ENCODE results near the gene PLAC1. TPM values are rescaled to one million over a fixed set of nuclear protein-coding genes. Genes with fewer than 3 reads are reported as not detected.
A peak's percentile ranks its signal among the peaks of the same experiment; 100 is the strongest.

The PLAC1 gene
- total RNA-seq, 1 donor = 0.27 TPM

GRCh38 chrX:134545510-134545909, 112.8 kb downstream of the PLAC1 start:
- DNase-seq (ENCODE audit: low read depth in 2 of 3, low spot score in 2 of 3) = no peak

- DNase-seq (ENCODE audit: low read depth in 2 of 3, low spot score in 2 of 3) = no peak
Observed at GRCh38 chrX:134544513-134545151, 113.6 kb downstream of the PLAC1 start.

GRCh38 chrX:134544135-134544512, 114.1 kb downstream of the PLAC1 start:
- no peak for DNase-seq (ENCODE audit: low read depth in 2 of 3, low spot score in 2 of 3)

DNA sequence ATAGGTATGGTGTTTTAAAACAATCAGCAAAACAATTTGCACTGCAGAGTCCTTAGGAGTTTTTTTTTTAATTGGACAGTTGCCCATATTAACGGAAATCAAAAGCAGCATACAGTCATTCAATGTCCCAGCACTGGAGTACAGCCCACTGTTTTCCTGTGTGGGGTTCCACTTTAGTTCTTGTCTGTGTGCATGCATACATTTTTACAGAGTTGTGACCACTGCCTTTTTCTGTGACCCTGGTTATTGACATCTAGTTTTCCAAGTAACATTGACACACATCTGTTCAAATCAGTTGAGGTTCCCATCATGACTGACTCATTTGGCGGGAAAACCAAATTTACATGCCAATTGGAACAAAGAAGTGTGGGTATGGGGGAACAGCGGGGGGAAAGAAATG, 115.0 kb downstream of the PLAC1 start:
- DNase-seq (ENCODE audit: low read depth in 2 of 3, low spot score in 2 of 3) = no peak

GRCh38 chrX:134542485-134542884, 115.8 kb downstream of the PLAC1 start:
- peak in 1 of 3 donors; percentile 29 for DNase-seq (ENCODE audit: low read depth in 2 of 3, low spot score in 2 of 3)

DNA sequence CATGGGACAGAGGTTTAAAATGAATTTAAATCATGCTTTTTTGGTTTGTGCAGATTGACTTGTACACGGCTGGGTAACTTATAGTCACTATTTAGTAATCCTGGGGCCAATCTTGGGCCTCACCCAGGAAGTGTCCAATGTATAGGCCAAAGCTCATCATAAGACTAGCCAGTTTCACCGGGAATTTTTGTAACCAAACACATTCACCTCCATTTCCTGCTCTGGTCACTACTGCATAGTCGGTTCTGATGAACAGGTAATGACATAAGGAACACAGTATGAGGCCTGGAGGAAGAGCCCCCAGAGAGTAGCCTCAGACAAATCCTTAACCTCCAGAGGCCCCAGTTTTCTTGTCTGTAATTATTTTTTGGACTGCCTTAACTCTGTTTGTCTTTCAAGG, 116.4 kb downstream of the PLAC1 start:
- no peak for DNase-seq (ENCODE audit: low read depth in 2 of 3, low spot score in 2 of 3)

GRCh38 chrX:134538316-134538715, 120.0 kb downstream of the PLAC1 start:
- no peak for DNase-seq (ENCODE audit: low read depth in 2 of 3, low spot score in 2 of 3)

GRCh38 chrX:134537179-134537955, 120.9 kb downstream of the PLAC1 start:
- no peak for DNase-seq (ENCODE audit: low read depth in 2 of 3, low spot score in 2 of 3)

DNA sequence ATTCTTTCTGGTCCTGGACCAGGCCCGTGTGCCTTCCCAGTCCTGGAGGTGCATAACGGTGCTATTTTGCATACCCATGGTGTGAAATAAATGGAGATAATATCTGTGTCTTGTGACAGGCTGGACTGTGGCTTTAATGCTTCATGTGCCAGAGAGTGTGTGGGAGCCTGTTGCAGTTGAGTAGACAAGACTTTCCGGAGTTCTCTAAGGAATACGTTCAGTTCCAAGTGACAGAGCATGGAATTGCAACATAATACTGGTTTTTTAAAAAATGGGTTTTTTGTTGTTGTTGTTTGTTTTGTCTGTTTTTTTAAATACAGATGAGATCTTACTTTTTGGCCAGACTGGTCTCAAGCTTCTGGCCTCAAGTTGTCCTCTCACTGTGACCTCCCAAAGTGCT, 124.3 kb downstream of the PLAC1 start:
- DNase-seq (ENCODE audit: low read depth in 2 of 3, low spot score in 2 of 3) = no peak

DNA sequence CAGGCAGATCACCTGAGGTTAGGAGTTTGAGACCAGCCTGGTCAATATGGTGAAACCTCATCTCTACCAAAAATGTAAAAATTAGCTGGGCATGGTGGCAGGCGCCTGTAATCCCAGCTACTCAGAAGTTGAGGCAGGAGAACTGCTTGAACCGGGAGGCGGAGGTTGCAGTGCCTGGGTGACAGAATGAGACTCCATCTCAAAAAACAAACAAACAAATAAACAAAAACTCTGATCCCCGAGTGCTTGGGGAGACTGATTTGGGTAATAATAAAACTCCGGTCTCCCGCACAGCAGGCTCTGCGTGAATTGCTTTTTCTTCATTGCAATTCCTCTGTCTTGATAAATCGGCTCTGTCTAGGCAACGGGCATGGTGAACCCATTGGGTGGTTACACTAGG, 124.9 kb downstream of the PLAC1 start:
- no peak for DNase-seq (ENCODE audit: low read depth in 2 of 3, low spot score in 2 of 3)

- no peak for DNase-seq (ENCODE audit: low read depth in 2 of 3, low spot score in 2 of 3)
Observed at GRCh38 chrX:134530845-134531244, 127.4 kb downstream of the PLAC1 start.

- DNase-seq (ENCODE audit: low read depth in 2 of 3, low spot score in 2 of 3) = no peak
Observed at GRCh38 chrX:134529481-134529880, 128.8 kb downstream of the PLAC1 start.

DNA sequence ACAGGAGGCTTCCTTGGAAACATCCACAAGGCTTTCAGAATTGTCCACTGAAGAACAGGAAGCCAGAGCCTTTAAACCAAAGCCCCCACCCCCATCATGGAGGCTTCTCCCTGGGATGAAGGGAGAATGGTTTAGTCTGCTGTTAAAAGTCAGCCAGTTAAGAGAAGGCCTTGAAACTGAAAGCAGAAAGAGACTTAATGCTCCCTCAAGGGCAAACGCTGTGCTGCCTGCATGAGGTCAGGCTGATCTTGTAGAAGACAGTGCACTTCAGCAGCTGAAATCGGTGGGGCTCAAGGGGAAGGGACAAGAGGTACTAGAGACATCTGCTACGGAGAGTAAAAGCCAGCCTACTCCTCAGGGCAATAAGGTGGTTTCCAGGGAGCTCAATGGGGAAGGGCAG, 129.3 kb downstream of the PLAC1 start:
- DNase-seq (ENCODE audit: low read depth in 2 of 3, low spot score in 2 of 3) = no peak

GRCh38 chrX:134526399-134526798, 131.9 kb downstream of the PLAC1 start:
- no peak for DNase-seq (ENCODE audit: low read depth in 2 of 3, low spot score in 2 of 3)

- no peak for DNase-seq (ENCODE audit: low read depth in 2 of 3, low spot score in 2 of 3)
Observed at GRCh38 chrX:134525086-134525792, 133.0 kb downstream of the PLAC1 start.

DNA sequence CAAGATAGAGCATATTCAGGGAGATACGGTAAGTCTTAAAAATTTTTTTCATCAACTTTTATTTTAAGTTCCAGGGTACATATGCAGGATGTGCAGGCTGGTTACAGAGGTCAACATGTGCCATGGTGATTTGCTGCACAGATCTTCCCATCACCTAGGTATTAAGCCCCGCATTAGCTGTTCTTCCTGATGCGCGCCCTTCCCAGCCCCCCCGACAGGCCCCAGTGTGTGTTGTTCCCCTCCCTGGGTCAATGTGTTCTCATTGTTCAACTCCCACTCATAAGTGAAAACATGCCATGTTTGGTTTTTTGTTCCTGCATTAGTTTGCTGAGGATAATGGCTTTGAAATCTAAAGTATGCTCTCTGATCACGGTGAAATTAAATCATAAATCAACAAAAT, 134.1 kb downstream of the PLAC1 start:
- no peak for DNase-seq (ENCODE audit: low read depth in 2 of 3, low spot score in 2 of 3)

GRCh38 chrX:134520860-134521390, 137.3 kb downstream of the PLAC1 start:
- peak in 2 of 3 donors; percentile 47 to 73 for DNase-seq (ENCODE audit: low read depth in 2 of 3, low spot score in 2 of 3)

Data from hematopoietic multipotent progenitor cell (in vitro differentiated cells).